ENCODE data around the gene TMEM190. TPM values are rescaled to one million over a fixed set of nuclear protein-coding genes. Genes with fewer than 3 reads are reported as not detected.
"Not testable (repeated sequence)": the region's sequence is repeated elsewhere in the genome, so short reads cannot be mapped to it uniquely, and the experiment has no call there.

Gene TMEM190
- total and polyA plus RNA-seq, 10 donors, result 0.20 TPM; not detected in 9

DNA sequence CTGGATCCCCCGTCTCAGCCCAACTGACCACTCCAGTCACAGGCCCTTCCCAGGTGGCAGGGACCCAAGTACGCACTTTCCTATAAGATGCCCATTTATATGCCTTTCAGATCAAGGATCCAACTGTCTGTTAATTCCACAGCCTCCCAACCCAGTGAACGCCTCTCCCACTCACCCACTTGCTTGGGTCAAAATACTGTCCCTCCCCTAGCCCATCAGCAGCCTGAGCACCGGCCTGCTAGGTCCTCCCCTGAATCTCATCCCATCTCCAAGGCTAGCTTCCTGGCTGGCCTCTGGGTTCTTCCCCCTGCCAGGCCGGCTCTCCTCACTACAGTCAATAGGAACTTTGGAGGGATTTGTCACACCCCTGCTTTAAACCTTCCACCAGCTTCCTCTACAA, 29.0 kb downstream of the TMEM190 start:
- peak overlapping the region in 1 of 8 donors; percentile 7 for H3K27ac ChIP-seq
- intact Hi-C loops (cut with DNase I; ENCODE audit: low total_unique reads), result no loop called here
- H3K9me3 ChIP-seq, result peaks cover 0 to 11% (median 0%) of the 10 kb centered on the region in 8 donors
- TF ChIP-seq POLR2A (IDR thresholded peaks at IDR 0.05), result no peak
- no peak for TF ChIP-seq POLR2AphosphoS5 (IDR thresholded peaks at IDR 0.05)
- TF ChIP-seq, protein P1, sequence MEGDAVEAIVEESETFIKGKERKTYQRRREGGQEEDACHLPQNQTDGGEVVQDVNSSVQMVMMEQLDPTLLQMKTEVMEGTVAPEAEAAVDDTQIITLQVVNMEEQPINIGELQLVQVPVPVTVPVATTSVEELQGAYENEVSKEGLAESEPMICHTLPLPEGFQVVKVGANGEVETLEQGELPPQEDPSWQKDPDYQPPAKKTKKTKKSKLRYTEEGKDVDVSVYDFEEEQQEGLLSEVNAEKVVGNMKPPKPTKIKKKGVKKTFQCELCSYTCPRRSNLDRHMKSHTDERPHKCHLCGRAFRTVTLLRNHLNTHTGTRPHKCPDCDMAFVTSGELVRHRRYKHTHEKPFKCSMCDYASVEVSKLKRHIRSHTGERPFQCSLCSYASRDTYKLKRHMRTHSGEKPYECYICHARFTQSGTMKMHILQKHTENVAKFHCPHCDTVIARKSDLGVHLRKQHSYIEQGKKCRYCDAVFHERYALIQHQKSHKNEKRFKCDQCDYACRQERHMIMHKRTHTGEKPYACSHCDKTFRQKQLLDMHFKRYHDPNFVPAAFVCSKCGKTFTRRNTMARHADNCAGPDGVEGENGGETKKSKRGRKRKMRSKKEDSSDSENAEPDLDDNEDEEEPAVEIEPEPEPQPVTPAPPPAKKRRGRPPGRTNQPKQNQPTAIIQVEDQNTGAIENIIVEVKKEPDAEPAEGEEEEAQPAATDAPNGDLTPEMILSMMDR (IDR thresholded peaks at IDR 0.05 in 8 of 11, conservative IDR thresholded peaks at IDR 0.05 in 3 of 11), result no peak
- H3K27me3 ChIP-seq (replicated peaks in 1 of 7), result no peaks in the 10 kb centered on the region
- H3K36me3 ChIP-seq, result peaks cover 0 to 58% (median 36%) of the 10 kb centered on the region in 6 donors
- 82 to 86% (median 83%) methylated on average over 5 of the region's 5 CpGs for WGBS, 5 donors
- no peak for DNase-seq
- H3K4me1 ChIP-seq, result peaks cover 7 to 53% (median 26%) of the 10 kb centered on the region in 6 donors
- H3K4me3 ChIP-seq, result no peak overlapping the region

DNA sequence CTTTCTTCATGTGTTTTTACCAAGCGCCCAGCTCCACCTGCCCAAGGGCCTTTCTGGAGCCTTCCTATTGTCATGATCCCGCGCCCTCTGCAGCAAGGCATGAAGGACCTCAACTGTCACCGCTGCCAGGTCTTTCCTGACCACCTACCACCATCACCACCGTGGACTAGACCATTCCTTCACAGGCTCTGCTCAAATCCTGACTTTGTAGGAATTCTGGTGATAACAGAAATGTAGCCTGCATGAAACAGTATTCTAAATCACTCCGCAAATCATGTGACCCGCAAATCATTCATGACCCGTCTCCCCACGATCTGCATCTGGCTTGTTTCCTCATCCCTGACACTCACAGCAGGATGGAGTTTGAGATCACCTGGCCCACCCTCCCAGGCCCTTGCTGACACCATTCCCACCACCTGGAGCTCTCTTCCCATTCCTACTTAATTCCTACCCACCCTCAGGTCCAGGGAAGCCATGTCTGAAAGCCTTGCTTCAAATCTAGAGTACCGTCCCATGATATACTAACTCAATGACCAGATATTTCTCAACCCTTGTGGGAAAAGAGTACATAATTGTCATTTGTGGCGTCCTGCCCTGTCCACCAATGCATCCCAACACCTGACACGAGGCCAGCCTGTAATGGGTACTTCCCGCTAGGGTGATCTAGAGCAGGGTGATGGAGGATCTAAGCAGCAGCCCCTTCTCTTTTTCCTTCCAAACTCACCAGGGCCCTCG, 29.6 kb downstream of the TMEM190 start:
- H3K27me3 ChIP-seq (replicated peaks in 1 of 7), result no peaks in the 10 kb centered on the region
- peak overlapping the region in 7 of 8 donors; percentile 63 to 93 (median 81) for H3K4me3 ChIP-seq
- H3K9me3 ChIP-seq, result peaks cover 0 to 11% (median 0%) of the 10 kb centered on the region in 8 donors
- DNase-seq, result no peak
- TF ChIP-seq POLR2A (IDR thresholded peaks at IDR 0.05), result no peak
- no peak for TF ChIP-seq POLR2AphosphoS5 (IDR thresholded peaks at IDR 0.05)
- TF ChIP-seq, protein P1 (IDR thresholded peaks at IDR 0.05 in 8 of 11, conservative IDR thresholded peaks at IDR 0.05 in 3 of 11), result no peak
- peak overlapping the region in 1 of 8 donors; percentile 94 for H3K27ac ChIP-seq
- peaks cover 0 to 52% (median 31%) of the 10 kb centered on the region in 6 donors for H3K36me3 ChIP-seq
- peaks cover 7 to 53% (median 26%) of the 10 kb centered on the region in 6 donors for H3K4me1 ChIP-seq
- intact Hi-C loops (cut with DNase I; ENCODE audit: low total_unique reads), result no loop called here
- WGBS, 5 donors, result 71 to 85% (median 78%) methylated on average over 14 of the region's 14 CpGs

DNA sequence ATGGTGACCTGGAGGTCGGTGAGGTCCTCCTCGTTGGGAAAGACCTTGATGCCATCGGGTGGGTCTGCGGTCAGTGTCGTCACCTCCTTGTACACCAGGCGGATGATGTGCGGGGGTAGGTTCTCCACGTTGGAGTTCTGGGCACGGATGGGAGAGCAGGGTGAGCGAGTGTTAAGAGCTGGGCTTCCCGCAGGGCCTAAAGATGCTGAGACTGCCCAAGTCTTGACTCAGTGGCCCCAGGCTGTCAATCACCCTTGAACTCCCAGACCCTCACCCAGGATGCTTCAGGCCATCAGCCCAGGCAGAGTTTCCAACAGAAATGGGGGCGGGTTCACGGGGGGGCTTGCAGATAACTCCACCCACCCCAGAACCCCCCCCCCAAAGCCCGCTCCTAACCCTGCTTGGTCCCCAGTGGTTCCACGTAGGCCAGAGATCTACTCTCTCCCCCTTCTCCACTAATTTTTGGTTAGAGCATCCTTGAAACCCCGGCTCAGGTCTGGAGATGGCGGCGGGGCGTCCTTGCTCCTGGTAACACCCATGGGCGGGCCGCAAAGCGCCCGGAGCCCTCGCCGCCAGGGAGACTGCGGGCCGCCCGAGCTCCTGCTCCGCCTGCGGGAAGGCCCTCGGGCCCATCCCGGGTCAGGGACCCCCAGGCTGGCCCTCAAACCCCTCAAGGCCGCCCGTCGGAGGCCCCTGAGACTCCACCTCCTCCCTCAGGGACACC, 30.4 kb downstream of the TMEM190 start:
- Histone ChIP-seq H3K27ac (peak overlapping the region; percentile 93 to 99 (median 98)), H3K36me3 (peaks cover 0 to 44% (median 25%) of the 10 kb centered on the region in 6 donors), H3K4me3 (peak overlapping the region; percentile 63 to 93 (median 82)), H3K9me3 (peaks cover 0 to 11% (median 0%) of the 10 kb centered on the region in 8 donors), H3K27me3 (replicated peaks in 1 of 7) (no peaks in the 10 kb centered on the region), H3K4me1 (peaks cover 7 to 53% (median 26%) of the 10 kb centered on the region in 6 donors)
- no peak for DNase-seq
- 8 to 13% (median 11%) methylated on average over 23 to 35 of the region's 35 CpGs for WGBS, 5 donors
- TF ChIP-seq POLR2AphosphoS5 (IDR thresholded peaks at IDR 0.05), result no peak
- TF ChIP-seq, protein P1 (IDR thresholded peaks at IDR 0.05 in 8 of 11, conservative IDR thresholded peaks at IDR 0.05 in 3 of 11), result no peak
- no peak for TF ChIP-seq POLR2A (IDR thresholded peaks at IDR 0.05)
- intact Hi-C loops (cut with DNase I; ENCODE audit: low total_unique reads), result no loop called here

DNA sequence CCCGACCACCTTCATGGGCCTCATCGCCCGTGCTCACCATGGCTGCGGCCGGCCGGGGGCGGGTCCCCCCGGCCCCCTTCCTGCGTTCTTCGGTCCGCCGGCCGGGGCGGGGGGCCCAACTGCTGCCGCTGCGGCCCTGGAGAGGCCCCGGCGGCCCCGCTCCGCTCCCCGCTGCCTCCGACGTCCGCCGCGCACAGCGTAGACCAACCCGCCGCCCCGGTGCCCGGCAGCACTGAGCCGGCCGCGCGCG, 30.8 kb downstream of the TMEM190 start, which contains the start of gene UBE2S:
TSS of gene UBE2S (minus strand) at position 239 of the 250 bp plus-strand sequence. CDS start at position 40, 199 bp downstream.
- DNase-seq; H3K27me3 ChIP-seq (replicated peaks in 1 of 7); intact Hi-C loops (cut with DNase I; ENCODE audit: low total_unique reads): not testable (repeated sequence)
- Histone ChIP-seq H3K4me1 (peaks cover 7 to 51% (median 26%) of the 10 kb centered on the region in 6 donors), H3K9me3 (peaks cover 0 to 11% (median 0%) of the 10 kb centered on the region in 8 donors), H3K36me3 (peaks cover 0 to 40% (median 20%) of the 10 kb centered on the region in 6 donors), H3K27ac (peak within 1 kb of the TSS; percentile 93 to 99 (median 98)), H3K4me3 (peak within 1 kb of the TSS; percentile 63 to 93 (median 82))
- 0 to 1% (median 0%) methylated on average over 1 to 36 of the region's 36 CpGs; no CpG with 5 or more reads in 1 of the 5 donors for WGBS, 5 donors
- TF ChIP-seq POLR2AphosphoS5 (IDR thresholded peaks at IDR 0.05) (peak in 2 of 3 donors; percentile 98 to 100), POLR2A (IDR thresholded peaks at IDR 0.05) (peak in 2 of 3 donors; percentile 87 to 94)
